SK-N-MC (cell line): Measurements from ENCODE around the gene PCNX2.

Experiments used
- EZH2 ChIP-seq: fragments of 200-600 bp; sonication (generic); IDR thresholded peaks from one replicate; pipeline ENCODE4 v1.6.1; 2017; ENCODE audit warnings: antibody characterized with exemption
- FOXP2 ChIP-seq: optimal IDR thresholded peaks from 2 replicates; pipeline ENCODE3; 2011; ENCODE audit warnings: mild to moderate bottlenecking, moderate library complexity; ENCODE audit not compliant: insufficient read depth; ENCODE audit errors: extremely low read length, control extremely low read depth

DNA sequence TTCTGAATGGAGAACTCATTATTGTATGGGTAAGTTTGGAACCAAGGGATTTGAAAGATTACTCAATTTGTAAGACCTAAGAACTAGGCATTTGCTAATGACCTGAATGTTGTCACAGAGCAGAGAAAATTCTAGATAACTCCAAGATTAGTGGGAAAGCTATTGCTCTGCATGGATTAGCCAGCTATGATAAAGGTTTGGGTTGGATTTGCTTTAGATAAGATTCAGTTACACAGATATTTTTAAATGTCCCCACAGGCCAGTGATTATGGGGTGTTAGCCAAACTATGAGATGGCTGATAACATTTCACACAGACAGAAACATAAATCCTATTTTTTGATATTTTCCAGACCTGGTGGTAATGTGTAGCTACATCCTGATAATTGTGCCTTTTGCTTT, 256.9 kb downstream of the PCNX2 start:
- no peak for TF ChIP-seq EZH2
- no peak for TF ChIP-seq FOXP2
